ENCODE results near the gene ELMO1. TPM values are rescaled to one million over a fixed set of nuclear protein-coding genes. Genes with fewer than 3 reads are reported as not detected.

ELMO1 gene
- total and polyA plus RNA-seq, 4 donors, result 6.7 to 51.5 (median 14.8) TPM

DNA sequence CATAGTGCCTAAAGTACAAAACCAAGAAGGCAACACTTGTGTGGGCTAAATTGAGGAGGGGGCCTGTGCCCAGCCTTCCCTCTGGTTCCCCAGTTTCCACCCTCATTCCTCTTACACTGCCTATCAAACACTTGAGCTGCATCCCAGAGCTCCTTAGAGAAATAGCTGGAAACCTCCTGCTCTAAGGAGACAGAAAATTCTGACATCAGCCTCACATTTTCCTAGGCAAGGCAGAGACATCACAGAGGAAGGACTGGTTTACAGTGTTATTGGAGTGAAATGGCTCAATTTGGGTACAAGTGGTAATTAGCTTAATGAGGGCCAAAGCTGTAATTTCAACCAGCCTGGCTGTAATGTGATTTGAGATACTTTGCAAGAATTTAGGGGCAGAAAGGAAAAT is 532.0 kb downstream of the ELMO1 start:
- DNase-seq (ENCODE audit: low spot score), result no peak
- H3K27ac ChIP-seq (ENCODE audit: low read depth in 1 of 2, low read length in 2 of 2), result no peak overlapping the region
- no peaks in the 10 kb centered on the region for H3K4me1 ChIP-seq (ENCODE audit: control insufficient read depth in 4 of 4, insufficient read depth in 4 of 4, low read length in 3 of 4)
- H3K4me3 ChIP-seq (ENCODE audit: low read depth in 1 of 3, low read length in 3 of 3), result no peak overlapping the region
- peaks cover 0 to 4% (median under 1%) of the 10 kb centered on the region in 4 donors for H3K9me3 ChIP-seq (ENCODE audit: control insufficient read depth in 4 of 4, low read length in 3 of 4)
- no peak for TF ChIP-seq ATF3 (IDR thresholded peaks at IDR 0.05)
- TF ChIP-seq YY1 (IDR thresholded peaks at IDR 0.05), result no peak
- TF ChIP-seq, protein P1, sequence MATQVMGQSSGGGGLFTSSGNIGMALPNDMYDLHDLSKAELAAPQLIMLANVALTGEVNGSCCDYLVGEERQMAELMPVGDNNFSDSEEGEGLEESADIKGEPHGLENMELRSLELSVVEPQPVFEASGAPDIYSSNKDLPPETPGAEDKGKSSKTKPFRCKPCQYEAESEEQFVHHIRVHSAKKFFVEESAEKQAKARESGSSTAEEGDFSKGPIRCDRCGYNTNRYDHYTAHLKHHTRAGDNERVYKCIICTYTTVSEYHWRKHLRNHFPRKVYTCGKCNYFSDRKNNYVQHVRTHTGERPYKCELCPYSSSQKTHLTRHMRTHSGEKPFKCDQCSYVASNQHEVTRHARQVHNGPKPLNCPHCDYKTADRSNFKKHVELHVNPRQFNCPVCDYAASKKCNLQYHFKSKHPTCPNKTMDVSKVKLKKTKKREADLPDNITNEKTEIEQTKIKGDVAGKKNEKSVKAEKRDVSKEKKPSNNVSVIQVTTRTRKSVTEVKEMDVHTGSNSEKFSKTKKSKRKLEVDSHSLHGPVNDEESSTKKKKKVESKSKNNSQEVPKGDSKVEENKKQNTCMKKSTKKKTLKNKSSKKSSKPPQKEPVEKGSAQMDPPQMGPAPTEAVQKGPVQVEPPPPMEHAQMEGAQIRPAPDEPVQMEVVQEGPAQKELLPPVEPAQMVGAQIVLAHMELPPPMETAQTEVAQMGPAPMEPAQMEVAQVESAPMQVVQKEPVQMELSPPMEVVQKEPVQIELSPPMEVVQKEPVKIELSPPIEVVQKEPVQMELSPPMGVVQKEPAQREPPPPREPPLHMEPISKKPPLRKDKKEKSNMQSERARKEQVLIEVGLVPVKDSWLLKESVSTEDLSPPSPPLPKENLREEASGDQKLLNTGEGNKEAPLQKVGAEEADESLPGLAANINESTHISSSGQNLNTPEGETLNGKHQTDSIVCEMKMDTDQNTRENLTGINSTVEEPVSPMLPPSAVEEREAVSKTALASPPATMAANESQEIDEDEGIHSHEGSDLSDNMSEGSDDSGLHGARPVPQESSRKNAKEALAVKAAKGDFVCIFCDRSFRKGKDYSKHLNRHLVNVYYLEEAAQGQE (IDR thresholded peaks at IDR 0.05), result no peak
- no peak for TF ChIP-seq HNF4G (IDR thresholded peaks at IDR 0.05)
- TF ChIP-seq TAF1 (conservative IDR thresholded peaks at IDR 0.05), result no peak
- TF ChIP-seq ZBTB33 (IDR thresholded peaks at IDR 0.05), result no peak
- TF ChIP-seq NR2F2 (IDR thresholded peaks at IDR 0.05), result no peak
- no peak overlapping the region for H3K9ac ChIP-seq (ENCODE audit: low read depth in 1 of 2, low read length in 2 of 2)
- no peaks in the 10 kb centered on the region for H3K27me3 ChIP-seq (ENCODE audit: control insufficient read depth in 4 of 4, insufficient read depth in 4 of 4, low read length in 3 of 4)
- H3K36me3 ChIP-seq (ENCODE audit: control insufficient read depth in 4 of 4, insufficient read depth in 3 of 4, low read depth in 1 of 4, low read length in 3 of 4), result no peaks in the 10 kb centered on the region

DNA sequence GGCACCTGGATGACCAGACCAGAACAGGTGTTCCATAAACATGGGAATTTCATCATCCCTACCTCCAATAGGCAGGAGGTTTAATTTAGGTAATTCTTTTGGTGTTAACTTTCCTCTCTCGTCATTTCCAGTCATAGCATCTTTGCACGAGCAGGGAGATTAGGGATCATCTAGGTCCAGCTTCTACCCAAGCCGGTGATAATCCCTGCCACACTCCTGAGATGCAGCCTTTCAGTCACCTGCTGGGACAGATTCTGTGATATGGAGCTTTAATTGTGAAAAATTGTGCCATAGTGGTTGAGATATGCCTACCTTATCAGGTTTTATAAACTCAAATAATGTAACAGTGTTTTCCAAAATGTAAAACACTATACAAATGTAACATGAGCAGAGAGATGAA is 532.5 kb downstream of the ELMO1 start:
- WGBS, result 96% methylated on average over 3 of the region's 3 CpGs
- no peak overlapping the region for H3K4me3 ChIP-seq (ENCODE audit: low read depth in 1 of 3, low read length in 3 of 3)
- H3K9ac ChIP-seq (ENCODE audit: low read depth in 1 of 2, low read length in 2 of 2), result no peak overlapping the region
- H3K27ac ChIP-seq (ENCODE audit: low read depth in 1 of 2, low read length in 2 of 2), result no peak overlapping the region
- TF ChIP-seq GABPA (IDR thresholded peaks at IDR 0.05 in 1 of 2, conservative IDR thresholded peaks at IDR 0.05 in 1 of 2) (no peak), SP1 (IDR thresholded peaks at IDR 0.05) (no peak), MAX (IDR thresholded peaks at IDR 0.05) (no peak), HNF4G (IDR thresholded peaks at IDR 0.05) (no peak), HNF4A (conservative IDR thresholded peaks at IDR 0.05) (no peak), ATF3 (IDR thresholded peaks at IDR 0.05) (no peak), CTCF (IDR thresholded peaks at IDR 0.05; ENCODE audit: low read depth, low read length, missing input control) (no peak), RXRA (IDR thresholded peaks at IDR 0.05) (no peak)
- TF ChIP-seq, protein P1 (IDR thresholded peaks at IDR 0.05), result no peak
- H3K4me1 ChIP-seq (ENCODE audit: control insufficient read depth in 4 of 4, insufficient read depth in 4 of 4, low read length in 3 of 4), result no peaks in the 10 kb centered on the region
- H3K27me3 ChIP-seq (ENCODE audit: control insufficient read depth in 4 of 4, insufficient read depth in 4 of 4, low read length in 3 of 4), result no peaks in the 10 kb centered on the region
- no peak for DNase-seq (ENCODE audit: low spot score)
- H3K36me3 ChIP-seq (ENCODE audit: control insufficient read depth in 4 of 4, insufficient read depth in 3 of 4, low read depth in 1 of 4, low read length in 3 of 4), result no peaks in the 10 kb centered on the region
- H3K9me3 ChIP-seq (ENCODE audit: control insufficient read depth in 4 of 4, low read length in 3 of 4), result peaks cover 0 to 2% (median 0%) of the 10 kb centered on the region in 4 donors

Measured in liver (tissue), 9 donors.